WI38 (cell line): ENCODE results near the gene EFHD2.
A peak's percentile ranks its signal among the peaks of the same experiment; 100 is the strongest.

Source experiments
- H3K4me3 ChIP-seq: 2 replicates; pipeline ENCODE4 v1.5.1; 2011; ENCODE audit warnings: low read depth, mild to moderate bottlenecking, control low read depth, low read length
- CTCF ChIP-seq: IDR thresholded peaks from 2 replicates; pipeline ENCODE4 v1.5.1; 2012; ENCODE audit warnings: low read depth, mild to moderate bottlenecking, control low read depth, low read length

Gene EFHD2

GRCh38 chr1:15409388-15410222 is at the start of gene EFHD2:
EFHD2 (plus strand) TSS chr1:15409888; CDS start chr1:15409972, 84 bp downstream.
- H3K4me3 ChIP-seq = peak within 1 kb of the TSS; percentile 86
- no peak for TF ChIP-seq CTCF

- TF ChIP-seq CTCF = no peak
- no peak overlapping the region for H3K4me3 ChIP-seq
Observed at GRCh38 chr1:15360700-15361099, 49.0 kb upstream of the EFHD2 start.

DNA sequence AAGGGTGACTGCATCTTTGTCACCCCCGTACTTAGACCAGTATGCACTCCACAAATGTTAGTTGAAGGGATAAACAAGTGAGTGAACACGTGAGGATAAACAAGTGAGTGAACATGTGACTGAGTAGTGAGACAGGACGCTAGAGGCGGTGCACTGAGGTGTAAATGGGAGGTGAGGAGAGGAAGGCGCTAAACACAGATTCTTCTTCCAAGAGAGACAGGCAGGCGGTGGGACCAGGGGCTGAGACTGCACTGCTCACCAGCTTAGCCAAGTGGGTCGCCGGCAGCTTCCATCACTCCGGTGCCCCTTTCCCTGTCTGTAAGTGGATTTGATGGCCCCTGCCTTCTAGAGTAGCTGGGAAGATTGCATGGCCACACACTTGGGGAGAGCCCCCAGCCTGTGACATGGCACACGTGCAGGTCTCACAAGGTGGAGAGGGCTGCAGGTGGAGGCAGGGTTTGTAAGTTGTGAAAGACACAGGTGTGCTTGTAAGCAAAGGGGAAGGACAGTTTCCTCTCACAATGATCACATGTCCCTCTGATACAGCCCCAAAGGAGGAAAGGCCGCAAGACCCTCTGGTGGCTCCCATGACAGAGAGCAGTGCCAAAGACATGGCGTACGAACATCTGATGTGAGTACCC is 47.5 kb upstream of the EFHD2 start:
- H3K4me3 ChIP-seq = no peak overlapping the region
- no peak for TF ChIP-seq CTCF

DNA sequence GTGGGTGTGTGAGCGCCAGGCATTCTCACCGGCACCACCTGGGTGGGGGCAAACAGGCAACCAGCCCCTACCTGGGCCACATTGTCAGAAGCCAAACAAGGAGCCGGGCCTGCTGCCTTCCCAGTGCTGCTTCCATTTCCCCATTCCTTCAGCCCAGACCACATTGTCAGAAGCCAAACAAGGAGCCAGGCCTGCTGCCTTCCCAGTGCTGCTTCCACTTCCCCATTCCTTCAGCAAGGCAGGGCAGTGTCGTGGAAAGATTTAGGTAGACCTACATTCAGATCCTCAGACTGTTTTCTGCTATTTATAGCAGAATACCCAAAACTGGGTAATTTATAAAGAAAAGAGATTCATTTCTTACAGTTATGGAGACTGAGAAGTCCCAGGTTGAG is 47.0 kb upstream of the EFHD2 start:
- TF ChIP-seq CTCF = no peak
- no peak overlapping the region for H3K4me3 ChIP-seq

GRCh38 chr1:15364740-15365139 is 44.9 kb upstream of the EFHD2 start:
- no peak overlapping the region for H3K4me3 ChIP-seq
- no peak for TF ChIP-seq CTCF

DNA sequence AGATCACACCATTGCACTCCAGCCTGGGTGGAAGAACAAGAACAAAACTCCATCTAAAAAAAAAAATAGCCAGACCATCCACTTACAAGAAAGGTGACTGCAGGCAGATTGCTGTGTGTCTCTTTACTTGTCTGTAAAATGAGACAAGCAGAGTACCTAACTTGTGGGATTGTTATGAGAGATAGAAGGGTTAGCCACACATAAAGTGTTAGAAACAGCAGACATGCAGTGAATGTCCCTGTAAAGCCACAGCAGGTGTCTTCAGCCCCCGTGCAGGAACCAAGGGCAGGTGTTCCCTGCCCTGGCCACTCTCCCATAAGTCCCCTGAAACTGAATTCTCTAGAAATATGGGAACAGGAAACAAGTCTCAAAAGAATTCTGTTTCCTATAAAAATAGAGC is 40.8 kb upstream of the EFHD2 start:
- TF ChIP-seq CTCF = no peak
- H3K4me3 ChIP-seq = no peak overlapping the region

DNA sequence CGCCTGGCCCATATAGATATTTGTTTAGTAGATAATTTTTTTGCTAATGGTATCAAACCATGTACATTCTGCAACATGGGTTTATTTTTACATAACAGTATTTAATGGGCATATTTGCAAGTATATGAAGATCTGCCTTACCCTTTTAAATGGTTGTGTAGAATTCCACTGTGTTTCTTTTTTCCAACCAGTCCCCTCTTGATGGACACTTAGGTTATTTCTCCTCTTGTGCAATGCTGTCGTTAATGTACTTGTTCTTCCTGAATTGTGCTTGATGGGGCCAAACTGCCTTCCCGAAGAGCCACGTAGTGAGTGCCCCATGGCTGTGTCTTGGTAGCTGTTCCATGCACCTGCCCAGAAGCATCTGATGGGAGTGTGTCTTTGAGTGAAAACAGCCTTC is 39.4 kb upstream of the EFHD2 start:
- H3K4me3 ChIP-seq = no peak overlapping the region
- no peak for TF ChIP-seq CTCF
